SK-N-SH treated with all-trans-retinoic acid at 6 μM for 48 hours (cell line): ENCODE measurements around the gene CP.
A peak's percentile ranks its signal among the peaks of the same experiment; 100 is the strongest.

Source experiments
- ATAC-seq: fragments of 200-7000 bp; cut with Tn5 transposase; 3 replicates; pipeline ENCODE4 v1.9.1; 2020; ENCODE audit warnings: mild to moderate bottlenecking, moderate library complexity
- ARNTL ChIP-seq: fragments of 450-650 bp; formaldehyde crosslinking; IDR thresholded peaks from 2 replicates; pipeline ENCODE4 v1.5.0; 2020; ENCODE audit warnings: low read depth, mild to moderate bottlenecking, moderate library complexity, borderline replicate concordance
- BACH2 ChIP-seq: fragments of 250-450 bp; sonication (Bioruptor Pico); IDR thresholded peaks from 2 replicates; pipeline ENCODE4 v1.9.0; 2021; ENCODE audit warnings: mild to moderate bottlenecking, borderline replicate concordance
- CREB5 ChIP-seq: fragments of 250-450 bp; sonication (Bioruptor Pico); IDR thresholded peaks from 2 replicates; pipeline ENCODE4 v1.5.1; 2020; ENCODE audit warnings: low read depth, mild to moderate bottlenecking, moderate library complexity
- CSDC2 ChIP-seq: fragments of 250-450 bp; sonication (Bioruptor Pico); IDR thresholded peaks from 2 replicates; pipeline ENCODE4 v1.5.0; 2020; ENCODE audit warnings: mild to moderate bottlenecking, moderate library complexity
- ESRRG ChIP-seq: fragments of 250-450 bp; sonication (Bioruptor Pico); IDR thresholded peaks from 2 replicates; pipeline ENCODE4 v1.6.1; 2021; ENCODE audit warnings: mild to moderate bottlenecking
- GLIS3 ChIP-seq: fragments of 250-450 bp; sonication (Bioruptor Pico); IDR thresholded peaks from 2 replicates; pipeline ENCODE4 v1.5.0; 2020; ENCODE audit warnings: mild to moderate bottlenecking, moderate library complexity
- ISL1 ChIP-seq: fragments of 250-450 bp; sonication (Bioruptor Pico); IDR thresholded peaks from 2 replicates; pipeline ENCODE4 v2.1.2; 2022; ENCODE audit warnings: mild to moderate bottlenecking, moderate library complexity
- OSR1 ChIP-seq: fragments of 250-450 bp; sonication (Bioruptor Pico); IDR thresholded peaks from 2 replicates; pipeline ENCODE4 v1.8.0; 2022; ENCODE audit warnings: moderate library complexity, mild to moderate bottlenecking, inconsistent platforms
- PATZ1 ChIP-seq: fragments of 250-450 bp; sonication (Bioruptor Pico); IDR thresholded peaks from 2 replicates; pipeline ENCODE4 v1.8.0; 2020; ENCODE audit warnings: mild to moderate bottlenecking, moderate library complexity, borderline replicate concordance
- POU6F1 ChIP-seq: fragments of 250-450 bp; sonication (Bioruptor Pico); IDR thresholded peaks from 2 replicates; pipeline ENCODE4 v1.8.0; 2021; ENCODE audit warnings: low read depth, mild to moderate bottlenecking, moderate library complexity, borderline replicate concordance
- PPARA ChIP-seq: fragments of 250-450 bp; sonication (Bioruptor Pico); IDR thresholded peaks from 2 replicates; pipeline ENCODE4 v1.5.0; 2020; ENCODE audit warnings: mild to moderate bottlenecking, borderline replicate concordance
- RARB ChIP-seq: fragments of 250-450 bp; sonication (Bioruptor Pico); IDR thresholded peaks from 2 replicates; pipeline ENCODE4 v1.8.0; 2021; ENCODE audit warnings: mild to moderate bottlenecking, moderate library complexity
- TCF4 ChIP-seq: fragments of 250-450 bp; sonication (Bioruptor Pico); IDR thresholded peaks from 2 replicates; pipeline ENCODE4 v1.8.0; 2021; ENCODE audit warnings: mild to moderate bottlenecking, moderate library complexity, borderline replicate concordance
- ZC3H10 ChIP-seq: fragments of 250-450 bp; sonication (Bioruptor Pico); IDR thresholded peaks from 2 replicates; pipeline ENCODE4 v1.5.1; 2021; ENCODE audit warnings: mild to moderate bottlenecking, moderate library complexity
- ZFP3 ChIP-seq: fragments of 250-450 bp; sonication (Bioruptor Pico); IDR thresholded peaks from 2 replicates; pipeline ENCODE4 v1.5.0; 2020; ENCODE audit warnings: mild to moderate bottlenecking, moderate library complexity
- ZFP30 ChIP-seq: fragments of 450-650 bp; formaldehyde crosslinking; IDR thresholded peaks from 2 replicates; pipeline ENCODE4 v1.5.0; 2022; ENCODE audit warnings: mild to moderate bottlenecking, moderate library complexity
- ZNF70 ChIP-seq: fragments of 450-650 bp; formaldehyde crosslinking; IDR thresholded peaks from 2 replicates; pipeline ENCODE4 v1.5.0; 2020; ENCODE audit warnings: mild to moderate bottlenecking, moderate library complexity
- ZNF8 ChIP-seq: fragments of 450-650 bp; formaldehyde crosslinking; IDR thresholded peaks from 2 replicates; pipeline ENCODE4 v1.5.0; 2020; ENCODE audit warnings: mild to moderate bottlenecking, moderate library complexity

The CP gene

GRCh38 chr3:149214702-149215101 is 6.9 kb downstream of the CP start:
- no peak for ATAC-seq

GRCh38 chr3:149212386-149212785 is 9.2 kb downstream of the CP start:
- TF ChIP-seq PATZ1 (CRISPR knock-in tag) (no peak), ZNF8 (CRISPR knock-in tag) (no peak), OSR1 (CRISPR knock-in tag) (no peak), CSDC2 (no peak)
- ATAC-seq = no peak

More at GRCh38 chr3:149214702-149215101, 6.9 kb downstream of the CP start:
- TF ChIP-seq ZC3H10 (no peak), ZNF8 (CRISPR knock-in tag) (no peak), POU6F1 (CRISPR knock-in tag) (no peak), RARB (CRISPR knock-in tag) (no peak), ZNF70 (no peak), OSR1 (CRISPR knock-in tag) (no peak), CSDC2 (no peak), PATZ1 (CRISPR knock-in tag) (no peak)

- no peak for ATAC-seq
- TF ChIP-seq TCF4 = no peak
- no peak for TF ChIP-seq ISL1 (CRISPR knock-in tag)
- no peak for TF ChIP-seq PPARA (CRISPR knock-in tag)
These were observed 12.2 kb downstream of the CP start for GRCh38 chr3:149209431-149209830.

- ATAC-seq = no peak; the same call in 2 of the 3 replicates
- TF ChIP-seq ISL1 (CRISPR knock-in tag) = no peak
- TF ChIP-seq BACH2 = no peak
- no peak for TF ChIP-seq RARB (CRISPR knock-in tag)
- no peak for TF ChIP-seq ARNTL (CRISPR knock-in tag)
- TF ChIP-seq ZNF8 (CRISPR knock-in tag) = no peak
These were observed 14.2 kb downstream of the CP start for GRCh38 chr3:149207475-149207874.

- no peak for ATAC-seq
- TF ChIP-seq ZFP3 (CRISPR knock-in tag) (no peak), ZNF70 (no peak), ESRRG (no peak), RARB (CRISPR knock-in tag) (no peak), TCF4 (no peak), BACH2 (no peak), ZFP30 (no peak), ZNF8 (CRISPR knock-in tag) (no peak)
These were observed 17.1 kb downstream of the CP start for GRCh38 chr3:149204390-149204991.

GRCh38 chr3:149203758-149204157 is 17.9 kb downstream of the CP start:
- no peak for TF ChIP-seq GLIS3 (CRISPR knock-in tag)
- TF ChIP-seq TCF4 = no peak
- TF ChIP-seq CSDC2 = no peak
- ATAC-seq = no peak

- ATAC-seq = peak; percentile 35; the same call in 2 of the 3 replicates
- TF ChIP-seq CREB5 (CRISPR knock-in tag) (no peak), ZNF70 (peak; percentile 56; the same call in 1 of the 2 replicates)
- TF ChIP-seq, all 23 proteins: peak for 1
These were observed 22.2 kb downstream of the CP start for GRCh38 chr3:149199474-149199873.
